ENCODE measurements around the gene FXYD4. TPM values are rescaled to one million over a fixed set of nuclear protein-coding genes. Genes with fewer than 3 reads are reported as not detected.
A peak's percentile ranks its signal among the peaks of the same experiment; 100 is the strongest.

FXYD4 gene
- total RNA-seq, 3 donors from 2014 or later (not counting 1 experiment from before 2014, with no cell fraction given), result not detected

- ATAC-seq (no peak), DNase-seq (no peak)
- 100% methylated on average over 3 of the region's 4 CpGs for WGBS (ENCODE audit: insufficient coverage)
- Mint-ChIP-seq H3K27me3 (ENCODE audit: low read depth in 2 of 2) (peaks cover 8 to 19% of the 10 kb centered on the region in 2 donors), H3K36me3 (no peaks in the 10 kb centered on the region), H3K9me3 (no peaks in the 10 kb centered on the region), H3K4me1 (peaks cover 13% of the 10 kb centered on the region in 2 donors), H3K4me3 (no peak overlapping the region), H3K27ac (no peak overlapping the region)
- intact Hi-C loops (cut with micrococcal nuclease), result loop anchor here (2.0 to 10.0 kb wide), 6 partner anchors 56 to 603 kb away; no protein-coding TSS in a partner anchor
- no peaks in the 10 kb centered on the region for H3K9me3 ChIP-seq (ENCODE audit: control insufficient read depth, insufficient read depth, low read length)
- H3K36me3 ChIP-seq (ENCODE audit: control insufficient read depth, insufficient read depth, low read length), result no peaks in the 10 kb centered on the region
- peaks cover 11% of the 10 kb centered on the region for H3K27me3 ChIP-seq (ENCODE audit: control insufficient read depth, insufficient read depth, low read length)
- H3K4me3 ChIP-seq (ENCODE audit: low read length), result no peak overlapping the region
- no peak overlapping the region for H3K27ac ChIP-seq (ENCODE audit: low read length)
- TF ChIP-seq, protein P1, sequence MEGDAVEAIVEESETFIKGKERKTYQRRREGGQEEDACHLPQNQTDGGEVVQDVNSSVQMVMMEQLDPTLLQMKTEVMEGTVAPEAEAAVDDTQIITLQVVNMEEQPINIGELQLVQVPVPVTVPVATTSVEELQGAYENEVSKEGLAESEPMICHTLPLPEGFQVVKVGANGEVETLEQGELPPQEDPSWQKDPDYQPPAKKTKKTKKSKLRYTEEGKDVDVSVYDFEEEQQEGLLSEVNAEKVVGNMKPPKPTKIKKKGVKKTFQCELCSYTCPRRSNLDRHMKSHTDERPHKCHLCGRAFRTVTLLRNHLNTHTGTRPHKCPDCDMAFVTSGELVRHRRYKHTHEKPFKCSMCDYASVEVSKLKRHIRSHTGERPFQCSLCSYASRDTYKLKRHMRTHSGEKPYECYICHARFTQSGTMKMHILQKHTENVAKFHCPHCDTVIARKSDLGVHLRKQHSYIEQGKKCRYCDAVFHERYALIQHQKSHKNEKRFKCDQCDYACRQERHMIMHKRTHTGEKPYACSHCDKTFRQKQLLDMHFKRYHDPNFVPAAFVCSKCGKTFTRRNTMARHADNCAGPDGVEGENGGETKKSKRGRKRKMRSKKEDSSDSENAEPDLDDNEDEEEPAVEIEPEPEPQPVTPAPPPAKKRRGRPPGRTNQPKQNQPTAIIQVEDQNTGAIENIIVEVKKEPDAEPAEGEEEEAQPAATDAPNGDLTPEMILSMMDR (IDR thresholded peaks at IDR 0.05), result no peak
- H3K4me1 ChIP-seq (ENCODE audit: control insufficient read depth, insufficient read depth, low read length), result peaks cover 15% of the 10 kb centered on the region
Observed at GRCh38 chr10:43347997-43348396, 23.4 kb upstream of the FXYD4 start.

DNA sequence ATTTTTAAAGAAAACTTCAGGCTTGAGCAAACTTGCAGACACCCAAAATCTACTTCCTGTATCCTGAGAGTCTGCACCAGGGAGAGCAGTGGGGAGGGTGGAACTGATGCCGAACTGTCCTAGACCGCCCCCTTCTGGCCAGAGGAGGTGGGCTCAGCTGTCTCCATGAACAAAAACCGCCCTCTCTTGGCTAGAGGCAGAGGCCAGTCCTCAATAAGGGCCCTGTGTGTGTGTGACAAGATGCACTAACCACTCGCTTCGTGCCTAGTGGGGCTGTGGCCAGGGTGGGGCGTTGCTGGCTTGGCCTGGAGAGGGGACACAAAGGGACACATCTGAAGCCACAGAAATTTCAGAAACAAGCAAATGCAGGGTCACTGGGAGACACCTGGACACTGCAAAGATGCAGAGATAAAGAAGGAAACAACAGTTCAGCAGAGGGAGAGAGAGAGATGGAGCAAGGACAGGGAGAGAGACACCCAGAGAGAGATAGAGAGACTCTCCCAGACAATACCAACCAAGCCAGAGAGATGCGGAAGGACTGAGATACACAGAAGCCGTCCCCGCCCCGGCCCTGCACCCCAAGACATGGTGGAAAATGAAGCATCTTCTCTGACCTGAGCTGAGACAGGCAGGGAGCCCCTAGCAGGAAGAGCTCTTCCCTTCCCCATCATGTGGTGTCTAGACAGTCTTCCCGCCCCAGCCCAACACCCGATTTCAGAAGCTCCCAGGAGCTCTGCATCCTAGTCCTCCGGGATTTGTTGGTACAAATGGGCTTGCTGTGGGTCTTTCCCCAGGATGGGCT, 22.7 kb upstream of the FXYD4 start:
- TF ChIP-seq, protein P1 (IDR thresholded peaks at IDR 0.05), result peak; percentile 91
- H3K4me3 Mint-ChIP-seq, result peak overlapping the region; percentile 8
- 54% methylated on average over 13 of the region's 13 CpGs for WGBS (ENCODE audit: insufficient coverage)

GRCh38 chr10:43350156-43350555, 21.3 kb upstream of the FXYD4 start:
- H3K36me3 ChIP-seq (ENCODE audit: control insufficient read depth, insufficient read depth, low read length), result no peaks in the 10 kb centered on the region
- H3K4me3 Mint-ChIP-seq, result no peak overlapping the region
- TF ChIP-seq, protein P1 (IDR thresholded peaks at IDR 0.05), result no peak
- 90% methylated on average over 7 of the region's 7 CpGs for WGBS (ENCODE audit: insufficient coverage)
- no peaks in the 10 kb centered on the region for H3K36me3 Mint-ChIP-seq
- peaks cover 13% of the 10 kb centered on the region in 2 donors for H3K4me1 Mint-ChIP-seq
- H3K9me3 Mint-ChIP-seq, result no peaks in the 10 kb centered on the region
- ATAC-seq (no peak), DNase-seq (no peak)
- no peaks in the 10 kb centered on the region for H3K9me3 ChIP-seq (ENCODE audit: control insufficient read depth, insufficient read depth, low read length)
- H3K27ac Mint-ChIP-seq, result no peak overlapping the region
- peaks cover 6 to 19% of the 10 kb centered on the region in 2 donors for H3K27me3 Mint-ChIP-seq (ENCODE audit: low read depth in 2 of 2)
- H3K4me3 ChIP-seq (ENCODE audit: low read length), result no peak overlapping the region
- intact Hi-C loops (cut with micrococcal nuclease), result no loop called here
- peaks cover 15% of the 10 kb centered on the region for H3K4me1 ChIP-seq (ENCODE audit: control insufficient read depth, insufficient read depth, low read length)
- H3K27me3 ChIP-seq (ENCODE audit: control insufficient read depth, insufficient read depth, low read length), result peaks cover 13% of the 10 kb centered on the region
- no peak overlapping the region for H3K27ac ChIP-seq (ENCODE audit: low read length)

More for the DNA sequence above, 22.7 kb upstream of the FXYD4 start:
- Histone ChIP-seq H3K4me1 (ENCODE audit: control insufficient read depth, insufficient read depth, low read length) (peaks cover 15% of the 10 kb centered on the region), H3K27me3 (ENCODE audit: control insufficient read depth, insufficient read depth, low read length) (peaks cover 13% of the 10 kb centered on the region), H3K9me3 (ENCODE audit: control insufficient read depth, insufficient read depth, low read length) (no peaks in the 10 kb centered on the region), H3K36me3 (ENCODE audit: control insufficient read depth, insufficient read depth, low read length) (no peaks in the 10 kb centered on the region), H3K4me3 (ENCODE audit: low read length) (no peak overlapping the region), H3K27ac (ENCODE audit: low read length) (no peak overlapping the region)
- peaks cover 13% of the 10 kb centered on the region in 2 donors for H3K4me1 Mint-ChIP-seq
- H3K27ac Mint-ChIP-seq, result no peak overlapping the region
- peaks cover 8 to 19% of the 10 kb centered on the region in 2 donors for H3K27me3 Mint-ChIP-seq (ENCODE audit: low read depth in 2 of 2)
- DNase-seq (peak; percentile 75 to 95), ATAC-seq (peak; percentile 98 to 100 (median 100))
- no peaks in the 10 kb centered on the region for H3K36me3 Mint-ChIP-seq
- H3K9me3 Mint-ChIP-seq, result no peaks in the 10 kb centered on the region
- intact Hi-C loops (cut with micrococcal nuclease), result loop anchor here (2.0 to 10.0 kb wide), 6 partner anchors 56 to 604 kb away; no protein-coding TSS in a partner anchor

All from natural killer cell (primary cell).